ENCODE measurements around the gene ERCC6. TPM values are rescaled to one million over a fixed set of nuclear protein-coding genes. Genes with fewer than 3 reads are reported as not detected.

Gene ERCC6
- total RNA-seq, 2 experiments from 2014 or later: 16.8 to 19.4 TPM

DNA sequence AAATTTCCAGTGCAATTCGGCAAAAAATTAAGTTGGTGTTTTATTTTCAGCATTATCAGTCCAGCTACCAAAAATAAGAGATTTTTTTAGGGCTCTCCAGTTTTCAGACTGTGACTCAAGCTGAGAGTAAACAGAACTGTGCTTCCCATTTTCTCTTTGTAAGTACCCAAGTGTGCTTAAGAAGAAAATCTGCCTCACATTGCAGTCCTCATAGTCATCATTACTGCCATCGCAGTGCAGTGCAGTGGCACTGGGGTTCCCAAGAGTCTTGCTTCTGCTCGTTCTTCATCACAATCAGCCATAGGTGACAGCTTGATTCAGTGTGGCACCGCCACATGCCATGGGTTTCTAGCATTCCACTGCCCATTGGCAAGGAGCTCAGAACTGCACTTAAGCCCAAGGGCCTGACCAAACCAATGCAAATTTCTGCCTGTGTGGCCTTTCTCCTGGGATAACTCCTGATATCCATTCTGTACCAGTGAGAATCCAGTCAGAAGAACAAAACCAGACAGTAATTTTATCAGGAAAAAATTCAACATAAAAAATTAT lies 25.6 kb upstream of the ERCC6 start:
- DNase-seq: no peak
- H3K36me3 Mint-ChIP-seq (ENCODE audit: low read depth): no peaks in the 10 kb centered on the region
- POLR2A ChIA-PET: no interaction called here
- H3K4me1 Mint-ChIP-seq: peaks cover 2% of the 10 kb centered on the region
- H3K9me3 Mint-ChIP-seq: peaks cover 2% of the 10 kb centered on the region
- H3K4me3 Mint-ChIP-seq: no peak overlapping the region
- H3K27ac Mint-ChIP-seq: no peak overlapping the region
- CTCF ChIA-PET: no interaction called here
- peaks cover 24% of the 10 kb centered on the region for H3K27me3 Mint-ChIP-seq

DNA sequence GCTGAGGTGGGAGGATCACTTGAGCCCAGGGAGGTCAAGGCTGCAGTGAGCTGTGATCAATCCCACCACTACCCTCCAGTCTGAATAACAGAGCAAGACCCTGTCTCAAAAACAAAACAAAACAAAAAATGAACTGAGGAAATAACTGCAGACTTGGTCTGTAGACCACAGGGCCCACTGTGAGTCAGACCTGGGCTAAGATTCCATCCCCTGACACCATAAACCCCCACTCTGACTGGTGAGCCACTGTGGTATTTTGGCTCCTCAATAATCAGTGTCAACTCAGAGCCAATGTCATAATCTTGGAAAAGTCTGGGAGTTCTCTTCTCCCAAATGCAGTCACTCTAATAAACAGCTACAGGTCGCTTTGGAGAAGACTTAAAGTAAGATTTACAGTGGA lies 24.0 kb upstream of the ERCC6 start:
- H3K27me3 Mint-ChIP-seq: peaks cover 20% of the 10 kb centered on the region
- H3K4me3 Mint-ChIP-seq: no peak overlapping the region
- H3K9me3 Mint-ChIP-seq: no peaks in the 10 kb centered on the region
- POLR2A ChIA-PET: no interaction called here
- no peak for DNase-seq
- H3K36me3 Mint-ChIP-seq (ENCODE audit: low read depth): no peaks in the 10 kb centered on the region
- CTCF ChIA-PET: interaction anchor here (1.4 kb wide), 1 partner anchor 32 kb away, joined by 3 read pairs; no protein-coding TSS in a partner anchor
- H3K4me1 Mint-ChIP-seq: no peaks in the 10 kb centered on the region
- no peak overlapping the region for H3K27ac Mint-ChIP-seq

GRCh38 chr10:49560526-49560925 lies 21.6 kb upstream of the ERCC6 start:
- Mint-ChIP-seq H3K9me3 (peaks cover 4% of the 10 kb centered on the region), H3K36me3 (ENCODE audit: low read depth) (no peaks in the 10 kb centered on the region), H3K27ac (no peak overlapping the region), H3K4me3 (no peak overlapping the region), H3K4me1 (no peaks in the 10 kb centered on the region), H3K27me3 (peaks cover 14% of the 10 kb centered on the region)
- ChIA-PET POLR2A (no interaction called here), CTCF (no interaction called here)
- DNase-seq: no peak

- no peak for DNase-seq
- Mint-ChIP-seq H3K4me1 (no peaks in the 10 kb centered on the region), H3K4me3 (no peak overlapping the region), H3K27me3 (peaks cover 16% of the 10 kb centered on the region), H3K9me3 (peaks cover 6% of the 10 kb centered on the region), H3K27ac (no peak overlapping the region), H3K36me3 (ENCODE audit: low read depth) (no peaks in the 10 kb centered on the region)
- ChIA-PET POLR2A (no interaction called here), CTCF (no interaction called here)
Observed at GRCh38 chr10:49559476-49559875, 20.6 kb upstream of the ERCC6 start.

- Mint-ChIP-seq H3K36me3 (ENCODE audit: low read depth) (no peaks in the 10 kb centered on the region), H3K4me1 (no peaks in the 10 kb centered on the region), H3K27me3 (peaks cover 16% of the 10 kb centered on the region), H3K4me3 (no peak overlapping the region), H3K9me3 (peaks cover 6% of the 10 kb centered on the region), H3K27ac (no peak overlapping the region)
- DNase-seq: no peak
- ChIA-PET POLR2A (no interaction called here), CTCF (no interaction called here)
Observed at GRCh38 chr10:49558190-49558589, 19.3 kb upstream of the ERCC6 start.

DNA sequence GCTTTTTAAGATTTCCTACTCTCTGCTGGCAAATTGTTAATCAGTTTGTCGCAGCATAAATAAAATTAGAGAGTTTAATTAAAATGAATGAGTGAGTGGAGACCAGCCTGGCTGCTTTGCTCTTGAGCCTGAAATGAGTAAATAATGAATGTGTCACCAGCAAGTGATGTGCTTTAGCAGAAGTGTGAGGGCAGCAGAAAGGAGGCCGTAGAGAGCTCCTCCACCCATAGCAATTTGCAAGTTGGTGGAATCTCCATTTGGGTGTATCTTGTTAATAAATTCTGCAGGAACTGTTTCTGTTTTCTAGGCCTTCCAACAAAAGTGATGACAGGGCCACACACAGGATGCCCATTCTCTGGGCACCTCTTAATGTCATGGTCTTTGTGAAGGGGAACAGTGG lies 18.8 kb upstream of the ERCC6 start:
- H3K4me1 Mint-ChIP-seq: no peaks in the 10 kb centered on the region
- H3K9me3 Mint-ChIP-seq: peaks cover 6% of the 10 kb centered on the region
- H3K27me3 Mint-ChIP-seq: peaks cover 19% of the 10 kb centered on the region
- no peaks in the 10 kb centered on the region for H3K36me3 Mint-ChIP-seq (ENCODE audit: low read depth)
- H3K27ac Mint-ChIP-seq: no peak overlapping the region
- ChIA-PET CTCF (no interaction called here), POLR2A (no interaction called here)
- H3K4me3 Mint-ChIP-seq: no peak overlapping the region
- no peak for DNase-seq

DNA sequence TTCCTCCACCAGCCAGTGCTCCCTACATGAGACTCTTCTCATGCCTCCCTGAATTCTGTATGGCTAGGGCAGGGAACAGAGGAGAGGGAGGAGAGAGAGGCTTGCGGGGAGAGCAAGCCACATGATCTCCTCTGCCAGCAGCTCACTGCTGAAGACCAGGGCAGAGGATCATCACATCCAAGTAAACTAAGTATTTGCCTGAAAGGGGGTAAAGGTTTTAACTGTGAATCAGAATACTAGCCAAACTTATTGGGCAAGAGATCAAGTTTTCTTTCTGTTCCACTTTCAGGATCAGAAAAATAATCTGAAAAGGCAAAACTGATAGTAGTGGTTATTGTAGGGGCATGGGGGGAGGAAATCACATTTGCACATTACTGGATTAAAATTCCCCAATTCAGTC lies 17.8 kb upstream of the ERCC6 start:
- Mint-ChIP-seq H3K9me3 (peaks cover 6% of the 10 kb centered on the region), H3K27ac (no peak overlapping the region), H3K4me3 (no peak overlapping the region), H3K27me3 (peaks cover 24% of the 10 kb centered on the region), H3K4me1 (no peaks in the 10 kb centered on the region), H3K36me3 (ENCODE audit: low read depth) (no peaks in the 10 kb centered on the region)
- DNase-seq: no peak
- CTCF ChIA-PET: no interaction called here
- POLR2A ChIA-PET: no interaction called here

GRCh38 chr10:49552277-49552676 lies 13.4 kb upstream of the ERCC6 start:
- no peaks in the 10 kb centered on the region for H3K4me1 Mint-ChIP-seq
- CTCF ChIA-PET: interaction anchor here (0.7 to 1.6 kb wide), 2 partner anchors 12 to 17 kb away, joined by 3 to 5 read pairs; no protein-coding TSS in a partner anchor
- no peak overlapping the region for H3K4me3 Mint-ChIP-seq
- H3K27me3 Mint-ChIP-seq: peaks cover 15% of the 10 kb centered on the region
- no peak for DNase-seq
- no peak overlapping the region for H3K27ac Mint-ChIP-seq
- POLR2A ChIA-PET: no interaction called here
- H3K36me3 Mint-ChIP-seq (ENCODE audit: low read depth): no peaks in the 10 kb centered on the region
- H3K9me3 Mint-ChIP-seq: peaks cover 6% of the 10 kb centered on the region

DNA sequence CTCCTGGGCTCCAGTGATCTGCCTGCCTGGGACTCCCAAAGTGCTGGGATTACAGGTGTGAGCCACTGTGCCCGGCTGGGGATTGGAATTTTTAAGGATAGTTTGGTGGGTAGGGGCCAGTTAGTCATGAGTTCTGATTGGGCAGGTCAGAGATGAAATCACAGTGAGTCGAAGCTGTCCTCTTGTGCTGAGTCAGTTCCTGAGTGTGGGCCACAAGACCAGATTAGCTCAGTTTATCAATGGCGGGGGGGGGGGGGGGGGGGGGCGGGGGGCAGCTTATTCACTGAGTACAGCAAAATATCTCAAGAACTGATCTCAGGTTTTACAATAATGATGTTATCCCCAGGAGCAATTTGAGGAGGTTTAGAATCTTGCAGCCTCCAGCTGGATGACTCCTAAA lies 11.6 kb upstream of the ERCC6 start:
- Mint-ChIP-seq H3K9me3 (peaks cover 6% of the 10 kb centered on the region), H3K27me3 (peaks cover 18% of the 10 kb centered on the region), H3K36me3 (ENCODE audit: low read depth) (peaks cover 3% of the 10 kb centered on the region), H3K4me1 (no peaks in the 10 kb centered on the region), H3K27ac (no peak overlapping the region), H3K4me3 (no peak overlapping the region)
- ChIA-PET CTCF (no interaction called here), POLR2A (no interaction called here)
- DNase-seq: no peak

- POLR2A ChIA-PET: no interaction called here
- Mint-ChIP-seq H3K27me3 (peaks cover 16% of the 10 kb centered on the region), H3K4me1 (no peaks in the 10 kb centered on the region), H3K4me3 (no peak overlapping the region), H3K9me3 (peaks cover 3% of the 10 kb centered on the region), H3K36me3 (ENCODE audit: low read depth) (peaks cover 3% of the 10 kb centered on the region), H3K27ac (no peak overlapping the region)
- CTCF ChIA-PET: no interaction called here
- DNase-seq: no peak
Observed at GRCh38 chr10:49549640-49550346, 10.9 kb upstream of the ERCC6 start.

GRCh38 chr10:49543604-49544003 lies 4.7 kb upstream of the ERCC6 start:
- CTCF ChIA-PET: no interaction called here
- peaks cover 3% of the 10 kb centered on the region for H3K9me3 Mint-ChIP-seq
- POLR2A ChIA-PET: no interaction called here
- H3K27me3 Mint-ChIP-seq: peaks cover 21% of the 10 kb centered on the region
- H3K36me3 Mint-ChIP-seq (ENCODE audit: low read depth): peaks cover 6% of the 10 kb centered on the region
- H3K4me1 Mint-ChIP-seq: peaks cover 12% of the 10 kb centered on the region
- no peak for DNase-seq
- H3K4me3 Mint-ChIP-seq: no peak overlapping the region
- H3K27ac Mint-ChIP-seq: no peak overlapping the region

DNA sequence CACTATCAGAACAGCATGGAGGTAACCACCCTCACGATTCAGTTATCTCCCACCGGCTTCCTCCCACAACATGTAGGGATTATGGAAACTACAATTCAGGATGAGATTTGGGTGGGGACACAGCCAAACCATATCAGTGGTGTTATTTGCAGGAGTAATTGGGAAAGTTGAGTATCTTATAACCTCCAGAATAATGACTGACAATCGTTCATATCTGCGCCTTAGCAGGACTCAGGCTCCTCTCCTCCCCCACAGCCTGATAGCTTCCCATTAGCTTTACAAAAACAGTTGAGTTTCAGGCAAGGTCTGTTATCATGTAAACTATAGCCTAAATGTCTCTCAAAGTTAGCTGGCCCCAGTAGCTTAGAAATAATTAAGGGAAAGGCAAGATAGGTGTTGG lies 3.4 kb upstream of the ERCC6 start:
- Mint-ChIP-seq H3K27ac (no peak overlapping the region), H3K4me1 (peaks cover 20% of the 10 kb centered on the region), H3K9me3 (peaks cover 3% of the 10 kb centered on the region), H3K4me3 (no peak overlapping the region), H3K36me3 (ENCODE audit: low read depth) (peaks cover 6% of the 10 kb centered on the region), H3K27me3 (peaks cover 20% of the 10 kb centered on the region)
- ChIA-PET POLR2A (no interaction called here), CTCF (no interaction called here)
- no peak for DNase-seq

GRCh38 chr10:49541762-49542161 lies 2.8 kb upstream of the ERCC6 start:
- ChIA-PET POLR2A (no interaction called here), CTCF (no interaction called here)
- H3K4me1 Mint-ChIP-seq: peaks cover 21% of the 10 kb centered on the region

More at GRCh38 chr10:49541762-49542161, 2.8 kb upstream of the ERCC6 start:
- no peak for DNase-seq
- Mint-ChIP-seq H3K27ac (no peak overlapping the region), H3K4me3 (no peak overlapping the region), H3K27me3 (peaks cover 19% of the 10 kb centered on the region), H3K9me3 (peaks cover 3% of the 10 kb centered on the region), H3K36me3 (ENCODE audit: low read depth) (peaks cover 6% of the 10 kb centered on the region)

Measured in activated CD4-positive, alpha-beta T cell treated with anti-CD3 and anti-CD28 coated beads, Interleukin-2, amount 10 ng/mL, durations not matched to agents 7 days and 5 days (primary cell).